Measurements from ENCODE around the gene KBTBD12. TPM values are rescaled to one million over a fixed set of nuclear protein-coding genes. Genes with fewer than 3 reads are reported as not detected.

KBTBD12 gene
- total and polyA plus RNA-seq, 4 donors = 0.02 to 0.89 (median 0.08) TPM; not detected in 1

GRCh38 chr3:127902486-127902885 is 12.5 kb upstream of the KBTBD12 start:
- Histone ChIP-seq H3K36me3 (ENCODE audit: control insufficient read depth in 4 of 4, insufficient read depth in 3 of 4, low read depth in 1 of 4, low read length in 3 of 4) (peaks cover 0 to 1% (median 0%) of the 10 kb centered on the region in 4 donors), H3K4me1 (ENCODE audit: control insufficient read depth in 4 of 4, insufficient read depth in 4 of 4, low read length in 3 of 4) (no peaks in the 10 kb centered on the region), H3K9ac (ENCODE audit: low read depth in 1 of 2, low read length in 2 of 2) (no peak overlapping the region), H3K4me3 (ENCODE audit: low read depth in 1 of 3, low read length in 3 of 3) (no peak overlapping the region), H3K9me3 (ENCODE audit: control insufficient read depth in 4 of 4, low read length in 3 of 4) (no peaks in the 10 kb centered on the region), H3K27me3 (ENCODE audit: control insufficient read depth in 4 of 4, insufficient read depth in 4 of 4, low read length in 3 of 4) (no peaks in the 10 kb centered on the region), H3K27ac (ENCODE audit: low read depth in 1 of 2, low read length in 2 of 2) (no peak overlapping the region)
- no peak for DNase-seq (ENCODE audit: low spot score)
- 77% methylated on average over 6 of the region's 6 CpGs for WGBS
- no peak for TF ChIP-seq NR2F2 (IDR thresholded peaks at IDR 0.05)
- no peak for TF ChIP-seq FOXA1 (IDR thresholded peaks at IDR 0.05)
- TF ChIP-seq REST (IDR thresholded peaks at IDR 0.05) = no peak
- TF ChIP-seq JUND (IDR thresholded peaks at IDR 0.05) = no peak
- TF ChIP-seq RAD21 (IDR thresholded peaks at IDR 0.05) = no peak
- TF ChIP-seq HNF4G (IDR thresholded peaks at IDR 0.05) = no peak
- TF ChIP-seq FOXA2 (IDR thresholded peaks at IDR 0.05) = no peak
- TF ChIP-seq RXRA (IDR thresholded peaks at IDR 0.05) = no peak
- TF ChIP-seq YY1 (IDR thresholded peaks at IDR 0.05) = no peak
- TF ChIP-seq HNF4A (conservative IDR thresholded peaks at IDR 0.05) = no peak
- no peak for TF ChIP-seq ZBTB33 (IDR thresholded peaks at IDR 0.05)
- TF ChIP-seq EGR1 (IDR thresholded peaks at IDR 0.05; ENCODE audit: low read depth in 2 of 2) = no peak
- TF ChIP-seq TAF1 (conservative IDR thresholded peaks at IDR 0.05) = no peak
- no peak for TF ChIP-seq CTCF (IDR thresholded peaks at IDR 0.05; ENCODE audit: low read depth, low read length, missing input control)

DNA sequence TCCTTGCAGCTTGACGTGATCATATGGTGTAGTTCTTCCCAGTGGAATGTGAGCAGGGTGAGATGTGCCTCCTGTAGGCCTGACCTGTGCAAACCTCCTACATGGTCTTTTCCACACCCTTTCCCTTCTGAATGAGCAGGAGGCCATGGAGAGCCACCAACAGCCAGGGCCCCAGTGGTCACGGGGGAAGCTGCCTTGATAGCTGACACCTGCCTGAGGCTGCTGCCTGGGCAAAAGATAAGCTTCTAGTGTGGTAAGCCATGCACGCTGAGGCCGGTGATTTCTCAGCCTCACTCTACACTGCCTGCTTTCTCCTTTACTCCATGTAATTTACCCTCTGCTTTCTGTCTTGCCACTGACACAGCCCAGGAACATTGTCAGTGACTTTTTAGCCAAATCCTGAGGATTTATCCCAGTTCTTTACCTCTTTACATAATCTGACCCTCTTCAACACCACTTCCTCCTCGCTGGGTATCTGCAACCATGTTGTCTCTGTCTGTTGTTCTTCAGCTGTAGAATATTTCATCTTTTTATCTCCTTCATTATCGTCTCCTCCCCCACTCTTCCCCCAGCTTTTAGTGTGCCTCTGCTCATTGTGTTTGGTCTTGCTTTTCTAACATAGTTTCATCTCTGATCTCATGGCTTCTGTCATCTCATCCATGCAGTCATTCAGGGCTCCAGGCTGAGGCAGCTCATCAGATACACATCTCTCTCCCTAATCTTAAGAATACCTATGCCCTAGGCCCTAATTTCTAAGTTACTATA is 11.2 kb upstream of the KBTBD12 start:
- Histone ChIP-seq H3K27ac (ENCODE audit: low read depth in 1 of 2, low read length in 2 of 2) (no peak overlapping the region), H3K9ac (ENCODE audit: low read depth in 1 of 2, low read length in 2 of 2) (no peak overlapping the region), H3K9me3 (ENCODE audit: control insufficient read depth in 4 of 4, low read length in 3 of 4) (no peaks in the 10 kb centered on the region), H3K4me1 (ENCODE audit: control insufficient read depth in 4 of 4, insufficient read depth in 4 of 4, low read length in 3 of 4) (no peaks in the 10 kb centered on the region), H3K27me3 (ENCODE audit: control insufficient read depth in 4 of 4, insufficient read depth in 4 of 4, low read length in 3 of 4) (no peaks in the 10 kb centered on the region), H3K36me3 (ENCODE audit: control insufficient read depth in 4 of 4, insufficient read depth in 3 of 4, low read depth in 1 of 4, low read length in 3 of 4) (peaks cover 0 to 1% (median 0%) of the 10 kb centered on the region in 4 donors), H3K4me3 (ENCODE audit: low read depth in 1 of 3, low read length in 3 of 3) (no peak overlapping the region)
- DNase-seq (ENCODE audit: low spot score) = no peak
- 85% methylated on average over 6 of the region's 6 CpGs for WGBS
- TF ChIP-seq YY1 (IDR thresholded peaks at IDR 0.05) = no peak
- no peak for TF ChIP-seq NR2F2 (IDR thresholded peaks at IDR 0.05)
- TF ChIP-seq SP1 (IDR thresholded peaks at IDR 0.05) = no peak
- TF ChIP-seq GABPA (IDR thresholded peaks at IDR 0.05 in 1 of 2, conservative IDR thresholded peaks at IDR 0.05 in 1 of 2) = no peak
- no peak for TF ChIP-seq MAX (IDR thresholded peaks at IDR 0.05)
- TF ChIP-seq JUND (IDR thresholded peaks at IDR 0.05) = no peak
- no peak for TF ChIP-seq HNF4G (IDR thresholded peaks at IDR 0.05)
- no peak for TF ChIP-seq REST (IDR thresholded peaks at IDR 0.05)
- TF ChIP-seq RAD21 (IDR thresholded peaks at IDR 0.05) = no peak
- no peak for TF ChIP-seq ATF3 (IDR thresholded peaks at IDR 0.05)
- no peak for TF ChIP-seq TAF1 (conservative IDR thresholded peaks at IDR 0.05)

Measured in liver (tissue), 9 donors.